CD1c-positive myeloid dendritic cell (primary cell): Measurements from ENCODE around the gene MT1F.
A peak's percentile ranks its signal among the peaks of the same experiment; 100 is the strongest.

Source experiments
- DNase-seq: peaks from one replicate; pipeline ENCODE4 v3.0.0-alpha.2; 2016; ENCODE audit errors: extremely low spot score

The MT1F gene

GRCh38 chr16:56625943-56626654 is 31.7 kb upstream of the MT1F start:
- DNase-seq: no peak

- DNase-seq: no peak
Observed at GRCh38 chr16:56626685-56627084, 31.1 kb upstream of the MT1F start.

DNA sequence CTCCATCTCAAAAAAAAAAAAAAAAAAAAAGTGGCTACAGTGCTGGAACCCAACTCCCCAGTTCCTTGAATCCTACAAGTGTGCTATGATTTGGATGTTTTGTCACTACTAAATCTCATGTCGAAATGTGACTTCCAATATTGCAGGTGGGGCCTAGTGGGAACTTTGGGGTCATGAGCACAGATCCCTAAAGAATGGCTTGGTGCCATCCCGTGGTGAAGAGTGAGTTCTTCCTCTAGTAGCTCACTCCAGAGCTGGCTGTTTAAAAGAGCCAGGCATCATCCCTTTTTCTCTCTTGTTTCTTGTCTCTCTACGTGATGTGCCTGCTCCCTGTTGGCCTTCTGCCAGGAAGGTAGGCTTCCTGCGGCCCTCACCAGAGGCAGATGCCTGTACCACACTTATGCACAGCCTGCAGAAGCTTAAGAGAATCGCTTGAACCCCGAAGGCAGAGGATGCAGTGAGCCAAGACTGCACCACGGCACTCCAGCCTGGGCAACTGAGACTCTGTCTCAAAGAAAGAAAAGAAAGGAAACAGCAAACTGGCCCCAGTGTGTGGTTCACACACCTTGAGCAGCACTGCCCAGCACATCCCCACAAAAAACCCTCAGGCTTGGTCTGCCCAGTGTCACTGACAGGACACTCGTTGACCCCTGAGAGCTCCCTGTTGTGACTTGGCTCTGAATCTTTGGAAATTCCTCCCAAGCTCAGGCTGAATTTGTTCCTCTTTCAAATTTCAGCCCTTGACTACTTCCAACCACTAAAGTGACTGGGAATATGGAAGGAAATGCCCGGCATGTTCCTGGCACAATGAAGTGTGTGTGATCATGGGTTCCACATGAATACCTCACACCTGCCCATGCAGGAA is 29.0 kb upstream of the MT1F start:
- DNase-seq: no peak

DNA sequence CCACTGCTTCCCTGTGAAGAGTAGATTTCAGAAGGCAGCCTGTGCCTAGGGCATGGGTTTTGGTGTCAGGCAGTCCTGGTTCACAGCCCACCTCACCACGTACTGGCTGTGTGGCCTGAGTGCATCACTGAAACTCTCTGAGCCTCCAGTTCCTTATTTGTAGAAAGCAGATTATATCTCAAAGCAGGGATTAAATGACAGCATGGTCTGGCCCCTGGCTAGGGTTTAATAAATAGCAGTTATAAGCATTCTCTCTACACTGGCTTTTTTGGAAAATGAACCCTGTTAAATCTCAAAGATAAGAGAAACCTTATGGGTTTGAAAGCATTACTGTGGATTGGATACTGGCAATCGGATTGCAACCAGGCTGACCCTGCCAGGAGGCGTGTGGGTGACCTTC is 28.2 kb upstream of the MT1F start:
- no peak for DNase-seq

GRCh38 chr16:56630134-56630533 is 27.6 kb upstream of the MT1F start:
- peak; percentile 22 for DNase-seq

- no peak for DNase-seq
Observed at GRCh38 chr16:56631197-56631596, 26.6 kb upstream of the MT1F start.

GRCh38 chr16:56631832-56632155 is 26.0 kb upstream of the MT1F start:
- DNase-seq: no peak

- DNase-seq: no peak
Observed at GRCh38 chr16:56632156-56632847, 25.5 kb upstream of the MT1F start, which contains the start of gene MT1M. MT1M (plus strand) TSS chr16:56632659; CDS start chr16:56632732, 73 bp downstream.

DNA sequence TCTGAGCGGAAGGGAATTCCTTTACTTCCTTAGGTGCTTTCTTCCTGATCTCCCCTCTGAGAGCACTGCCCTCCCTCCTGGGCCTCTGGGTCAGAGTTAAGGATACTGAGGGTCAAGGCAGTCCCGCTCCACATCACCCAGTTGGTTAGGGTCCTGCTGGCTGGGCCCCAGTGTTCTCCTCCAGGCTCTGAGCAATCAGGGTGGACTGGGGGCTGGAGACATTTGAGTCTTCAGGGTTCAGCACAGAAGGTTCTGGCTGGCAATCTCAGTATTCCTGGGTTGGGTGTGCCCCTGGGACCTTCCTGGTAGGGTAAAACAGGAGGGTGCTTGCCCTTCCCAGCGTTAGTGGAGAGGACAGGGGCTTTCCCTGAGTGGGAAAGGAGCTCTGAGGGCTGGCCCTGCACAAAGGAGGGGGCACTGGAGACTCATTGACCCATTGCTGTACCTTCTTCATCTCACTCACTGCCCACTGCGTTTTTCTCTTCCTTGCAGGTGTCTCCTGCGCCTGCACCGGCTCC is 24.9 kb upstream of the MT1F start:
- DNase-seq: no peak

DNA sequence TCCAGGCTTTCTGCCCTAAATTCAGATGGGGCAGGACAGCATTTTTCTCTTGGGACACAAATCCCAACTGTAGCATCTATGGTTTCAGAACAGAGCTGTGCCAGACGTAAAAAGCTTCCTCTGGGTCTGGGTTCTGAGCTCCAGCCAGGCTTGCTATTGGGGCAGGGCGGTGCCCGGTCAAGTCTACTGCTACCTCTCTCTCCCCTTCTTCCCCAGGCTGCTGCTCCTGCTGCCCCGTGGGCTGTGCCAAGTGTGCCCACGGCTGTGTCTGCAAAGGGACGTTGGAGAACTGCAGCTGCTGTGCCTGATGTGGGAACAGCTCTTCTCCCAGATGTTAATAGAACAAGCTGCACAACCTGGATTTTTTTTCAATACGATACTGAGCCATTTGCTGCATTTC is 24.2 kb upstream of the MT1F start:
- no peak for DNase-seq

- no peak for DNase-seq
Observed at GRCh38 chr16:56634715-56635440, 22.9 kb upstream of the MT1F start.

- DNase-seq: no peak
Observed at GRCh38 chr16:56635441-56635967, 22.3 kb upstream of the MT1F start.

GRCh38 chr16:56636616-56637413 is 20.9 kb upstream of the MT1F start:
- no peak for DNase-seq

DNA sequence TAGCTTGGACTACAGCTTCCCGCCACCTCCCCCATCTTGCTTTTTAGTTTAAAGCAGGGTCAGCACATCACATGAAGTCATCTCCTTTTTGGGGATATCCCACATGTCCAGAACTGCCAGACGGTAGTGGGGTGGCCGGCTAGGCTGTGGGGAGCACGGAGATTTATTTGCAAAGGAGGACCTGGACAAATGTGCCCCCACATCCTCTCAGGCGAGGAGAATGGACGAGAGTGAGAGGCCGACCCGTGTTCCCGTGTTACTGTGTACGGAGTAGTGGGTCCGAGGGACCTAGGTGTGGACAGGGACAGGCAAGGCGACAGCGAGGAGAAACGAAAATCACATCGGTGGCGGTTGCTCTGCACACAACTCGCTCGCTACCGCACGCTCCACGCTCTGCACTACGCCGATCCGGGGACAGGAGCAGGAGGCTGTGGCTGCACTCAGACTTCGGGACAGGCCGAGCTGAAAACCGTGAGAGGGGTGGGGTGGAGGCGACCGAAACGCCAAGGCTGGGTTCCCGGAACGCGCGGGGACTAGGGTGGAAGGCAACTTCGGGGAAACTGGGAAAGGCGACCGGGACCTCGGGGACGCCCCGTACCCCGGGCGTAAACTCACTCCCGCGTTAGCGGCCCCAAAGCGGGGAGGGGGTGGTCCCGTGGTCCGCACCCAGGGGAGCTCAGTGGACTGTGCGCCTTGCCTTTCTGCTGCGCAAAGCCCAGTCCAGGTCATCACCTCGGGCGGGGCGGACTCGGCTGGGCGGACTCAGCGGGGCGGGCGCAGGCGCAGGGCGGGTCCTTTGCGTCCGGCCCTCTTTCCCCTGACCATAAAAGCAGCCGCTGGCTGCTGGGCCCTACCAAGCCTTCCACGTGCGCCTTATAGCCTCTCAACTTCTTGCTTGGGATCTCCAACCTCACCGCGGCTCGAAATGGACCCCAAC is 19.7 kb upstream of the MT1F start, which contains the start of gene MT1A:
TSS of gene MT1A (plus strand) at position 853 of the 937 bp plus-strand sequence. CDS start at position 926, 73 bp downstream.
- DNase-seq: no peak

GRCh38 chr16:56639045-56639444 is 18.7 kb upstream of the MT1F start:
- no peak for DNase-seq

- DNase-seq: no peak
Observed at GRCh38 chr16:56640076-56640475, 17.7 kb upstream of the MT1F start.

GRCh38 chr16:56641166-56641565 is 16.6 kb upstream of the MT1F start:
- no peak for DNase-seq

DNA sequence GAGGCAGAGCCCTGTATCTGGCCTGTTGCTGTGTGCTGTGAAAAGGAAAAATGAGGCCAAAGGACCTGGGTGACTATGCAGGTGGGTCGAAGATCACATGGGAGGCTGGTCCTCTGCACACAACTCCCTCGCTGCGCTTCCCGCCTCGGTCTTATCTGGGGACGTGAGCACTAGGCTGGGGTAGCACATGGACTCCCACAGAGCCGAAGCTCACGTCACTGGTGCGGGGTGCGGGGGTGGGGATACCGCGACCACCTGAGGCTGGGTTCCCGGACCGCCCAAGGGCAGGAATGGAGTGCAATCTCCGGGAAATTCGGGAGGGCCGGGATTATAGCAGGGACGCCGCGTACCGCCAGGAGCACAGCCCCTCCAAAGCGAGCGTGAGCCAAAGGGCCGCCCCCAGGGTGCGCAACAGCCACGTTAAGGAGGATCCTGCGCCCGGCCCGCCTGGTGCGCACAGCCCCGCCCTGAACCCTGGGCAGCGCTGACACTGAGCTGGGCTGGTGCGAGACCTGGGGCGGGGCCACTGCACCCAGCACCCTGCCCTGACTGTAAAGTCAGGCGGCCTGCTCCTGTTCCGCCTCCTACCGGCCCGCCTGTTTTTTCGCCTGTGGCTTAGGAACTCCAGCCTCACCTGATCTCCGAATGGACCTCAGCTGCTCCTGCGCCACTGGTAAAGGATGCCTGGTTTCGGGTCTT is 14.5 kb upstream of the MT1F start:
- DNase-seq: peak; percentile 86

DNA sequence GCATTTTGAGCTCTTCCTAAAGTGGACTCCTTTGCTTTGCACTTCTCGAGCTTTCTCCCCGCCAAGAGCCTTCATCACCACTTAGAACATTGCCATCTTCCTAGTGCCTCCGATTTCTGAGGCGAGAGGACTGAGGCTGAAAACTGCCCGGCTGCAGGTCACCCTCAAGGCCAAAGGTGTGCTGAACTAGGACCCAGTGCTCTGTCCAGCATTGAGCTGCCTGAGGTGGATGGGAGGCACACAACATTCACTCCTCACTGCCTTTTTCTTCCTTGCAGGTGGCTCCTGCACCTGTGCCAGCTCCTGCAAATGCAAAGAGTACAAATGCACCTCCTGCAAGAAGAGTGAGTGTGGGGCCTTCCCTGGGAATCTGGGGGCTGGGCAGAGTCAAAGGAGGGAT is 13.9 kb upstream of the MT1F start:
- no peak for DNase-seq
